GM13976 (cell line): ENCODE data around the gene THOC2.
"Not testable (repeated sequence)": the region's sequence is repeated elsewhere in the genome, so short reads cannot be mapped to it uniquely, and the experiment has no call there.

Source experiments
- DNase-seq: peaks from one replicate; pipeline ENCODE4 v3.0.0; 2012; ENCODE audit warnings: low spot score
- in situ Hi-C: fragments of 300-500 bp; cut with MboI; formaldehyde crosslinking; loops from one replicate; pipeline ENCODE4 v1.12.0; 2022; ENCODE audit warnings: low sequenced_read_pairs, mixed read lengths, inconsistent platforms; ENCODE audit not compliant: unreplicated experiment
- TF ChIP-seq, protein P1 (sequence below): IDR thresholded peaks from 2 replicates; pipeline ENCODE4 v1.5.1; 2012; ENCODE audit warnings: borderline replicate concordance, mild to moderate bottlenecking; ENCODE audit not compliant: insufficient read depth; ENCODE audit errors: extremely low read depth, missing control alignments, control extremely low read depth

Gene THOC2

DNA sequence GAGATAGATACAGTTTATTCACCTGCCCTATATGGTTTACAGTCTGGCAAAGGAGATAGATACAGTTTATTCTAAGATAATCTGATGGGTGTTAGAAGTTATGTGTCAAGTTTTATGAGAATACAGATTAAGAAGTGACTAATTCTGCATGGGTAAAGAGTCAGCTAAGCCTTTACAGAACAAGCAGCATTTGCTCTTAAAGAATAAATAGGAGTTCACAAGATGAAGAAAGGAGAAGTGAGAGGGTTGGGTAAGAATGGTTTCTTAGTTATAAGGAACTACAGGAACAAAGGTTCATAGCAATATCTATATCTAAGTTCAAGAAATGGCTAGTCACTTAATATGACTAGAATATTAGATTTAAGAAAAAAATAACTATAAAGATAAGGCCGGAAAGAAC is 47.6 kb downstream of the THOC2 start:
- DNase-seq = no peak
- TF ChIP-seq, protein P1, sequence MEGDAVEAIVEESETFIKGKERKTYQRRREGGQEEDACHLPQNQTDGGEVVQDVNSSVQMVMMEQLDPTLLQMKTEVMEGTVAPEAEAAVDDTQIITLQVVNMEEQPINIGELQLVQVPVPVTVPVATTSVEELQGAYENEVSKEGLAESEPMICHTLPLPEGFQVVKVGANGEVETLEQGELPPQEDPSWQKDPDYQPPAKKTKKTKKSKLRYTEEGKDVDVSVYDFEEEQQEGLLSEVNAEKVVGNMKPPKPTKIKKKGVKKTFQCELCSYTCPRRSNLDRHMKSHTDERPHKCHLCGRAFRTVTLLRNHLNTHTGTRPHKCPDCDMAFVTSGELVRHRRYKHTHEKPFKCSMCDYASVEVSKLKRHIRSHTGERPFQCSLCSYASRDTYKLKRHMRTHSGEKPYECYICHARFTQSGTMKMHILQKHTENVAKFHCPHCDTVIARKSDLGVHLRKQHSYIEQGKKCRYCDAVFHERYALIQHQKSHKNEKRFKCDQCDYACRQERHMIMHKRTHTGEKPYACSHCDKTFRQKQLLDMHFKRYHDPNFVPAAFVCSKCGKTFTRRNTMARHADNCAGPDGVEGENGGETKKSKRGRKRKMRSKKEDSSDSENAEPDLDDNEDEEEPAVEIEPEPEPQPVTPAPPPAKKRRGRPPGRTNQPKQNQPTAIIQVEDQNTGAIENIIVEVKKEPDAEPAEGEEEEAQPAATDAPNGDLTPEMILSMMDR = no peak
- in situ Hi-C loops = no loop called here

DNA sequence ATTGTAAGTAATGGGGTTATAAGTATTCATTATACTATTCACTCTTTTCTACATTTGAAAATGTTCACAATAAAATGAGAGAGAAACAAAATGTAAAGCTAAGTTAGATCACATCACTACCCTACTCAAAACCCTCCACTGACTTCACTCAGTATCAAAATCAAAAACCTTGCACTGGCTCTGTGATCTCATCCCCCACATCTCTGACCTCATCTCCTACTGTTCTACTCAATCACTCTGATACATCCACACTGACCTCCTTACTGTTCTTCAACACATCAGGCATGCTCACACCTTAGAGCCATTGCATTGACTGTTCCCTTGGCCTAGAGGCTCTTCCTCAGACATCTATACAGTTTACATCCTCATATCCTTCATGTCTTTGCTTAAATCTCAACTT is 50.7 kb downstream of the THOC2 start:
- in situ Hi-C loops = no loop called here
- TF ChIP-seq, protein P1 = no peak
- no peak for DNase-seq

DNA sequence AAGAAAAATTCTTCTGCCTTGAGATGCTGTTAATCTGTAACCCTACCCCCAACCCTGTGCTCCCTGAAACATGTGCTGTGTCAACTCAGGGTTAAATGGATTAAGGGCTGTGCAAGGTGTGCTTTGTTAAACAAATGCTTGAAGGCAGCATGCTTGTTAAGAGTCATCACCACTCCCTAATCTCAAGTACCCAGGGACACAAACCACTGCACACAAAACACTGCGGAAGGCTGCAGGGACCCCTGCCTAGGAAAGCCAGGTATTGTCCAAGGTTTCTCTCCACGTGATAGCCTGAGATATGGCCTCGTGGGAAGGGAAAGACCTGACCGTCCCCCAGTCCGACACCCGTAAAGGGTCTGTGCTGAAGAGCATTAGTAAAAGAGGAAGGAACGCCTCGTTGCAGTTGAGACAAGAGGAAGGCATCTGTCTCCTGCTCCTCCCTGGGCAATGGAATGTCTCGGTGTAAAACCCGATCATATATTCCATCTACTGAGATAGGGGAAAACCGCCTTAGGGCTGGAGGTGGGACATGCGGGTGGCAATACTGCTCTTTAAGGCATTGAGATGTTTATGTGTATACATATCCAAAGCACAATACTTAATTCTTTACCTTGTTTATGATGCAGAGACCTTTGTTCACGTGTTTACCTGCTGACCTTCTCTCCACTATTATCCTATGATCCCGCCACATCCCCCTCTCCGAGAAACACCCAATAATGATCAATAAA is 53.0 kb downstream of the THOC2 start:
- DNase-seq, in situ Hi-C loops: not testable (repeated sequence)

DNA sequence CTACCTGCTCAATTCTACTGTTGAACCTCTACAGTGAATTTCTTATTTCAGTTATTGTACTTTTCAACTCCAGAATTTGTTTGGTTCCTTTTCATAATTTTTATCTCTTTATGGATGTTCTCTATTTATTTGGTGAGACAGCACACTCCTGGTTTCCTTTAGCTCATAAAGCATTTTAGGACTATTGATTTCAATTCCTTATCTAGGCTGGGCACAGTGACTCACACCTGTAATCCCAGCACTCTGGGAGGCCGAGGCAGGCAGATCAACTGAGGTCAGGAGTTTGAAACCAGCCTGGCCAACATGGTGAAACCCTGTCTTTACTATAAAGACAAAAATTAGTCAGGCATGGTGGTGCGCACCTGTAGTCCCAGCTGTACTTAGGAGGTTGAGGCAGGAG is 57.7 kb downstream of the THOC2 start:
- DNase-seq = no peak
- in situ Hi-C loops = no loop called here
- TF ChIP-seq, protein P1 = no peak

DNA sequence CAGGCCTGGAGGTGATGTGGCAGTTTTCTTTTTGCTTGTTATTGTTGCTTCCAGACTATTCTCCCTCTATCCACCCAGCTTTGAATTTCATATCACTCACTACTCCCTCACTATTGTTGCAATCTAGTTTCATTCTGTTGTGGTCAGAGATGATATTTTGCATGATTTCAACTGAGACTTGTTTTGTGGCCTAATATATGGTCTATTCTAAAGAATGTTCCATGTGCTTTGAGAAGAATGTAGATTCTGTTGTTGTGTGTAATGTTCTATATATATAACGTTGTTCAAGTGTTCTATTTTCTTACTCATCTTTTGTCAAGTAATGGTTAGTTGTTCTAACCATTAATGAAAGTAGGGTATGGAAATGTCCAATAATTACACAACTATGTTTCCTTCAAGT is 59.0 kb downstream of the THOC2 start:
- in situ Hi-C loops = no loop called here
- DNase-seq = no peak
- TF ChIP-seq, protein P1 = no peak

DNA sequence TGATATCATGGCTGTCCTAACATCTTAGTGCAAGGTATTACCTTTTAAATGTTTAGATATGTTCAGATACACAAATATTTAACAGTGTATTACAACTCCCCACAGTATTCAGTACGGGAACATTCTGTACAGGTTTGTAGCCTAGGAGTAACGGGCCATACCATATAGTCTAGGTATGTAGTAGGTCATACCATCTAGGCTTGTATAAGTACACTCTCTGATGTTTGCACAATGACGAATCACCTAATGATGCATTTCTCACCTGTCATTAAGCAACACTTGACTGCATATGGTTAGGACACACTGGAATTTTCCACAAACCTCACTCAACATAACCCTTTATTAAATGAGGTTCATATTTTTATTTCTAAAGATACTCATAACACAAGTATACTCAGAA is 67.7 kb downstream of the THOC2 start:
- in situ Hi-C loops = no loop called here
- DNase-seq = no peak
- TF ChIP-seq, protein P1 = no peak

DNA sequence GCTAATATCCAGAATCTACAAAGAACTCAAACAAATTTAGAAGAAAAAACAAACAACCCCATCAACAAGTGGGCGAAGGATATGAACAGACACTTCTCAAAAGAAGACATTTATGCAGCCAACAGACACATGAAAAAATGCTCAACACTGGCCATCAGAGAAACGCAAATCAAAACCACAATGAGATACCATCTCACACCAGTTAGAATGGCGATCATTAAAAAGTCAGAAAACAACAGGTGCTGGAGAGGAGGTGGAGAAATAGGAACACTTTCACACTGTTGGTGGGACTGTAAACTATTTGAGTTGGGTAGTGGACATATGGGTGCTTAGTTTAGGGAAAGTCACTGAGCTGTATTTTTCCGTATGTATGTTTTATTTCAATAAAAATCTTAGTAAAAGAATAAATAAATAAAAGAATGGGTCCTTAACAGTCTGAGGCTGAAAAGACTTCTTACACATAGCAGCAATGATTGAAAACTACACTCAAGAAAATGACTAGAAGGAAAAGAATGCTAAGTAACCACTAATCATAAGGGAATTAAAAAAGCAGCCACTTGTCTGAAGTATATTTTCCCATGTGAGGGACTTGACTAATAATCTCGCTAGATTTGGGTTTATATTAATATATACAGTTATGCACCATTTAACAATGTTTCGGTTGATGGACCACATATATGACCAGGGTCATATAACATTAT is 68.2 kb downstream of the THOC2 start:
- DNase-seq, in situ Hi-C loops: not testable (repeated sequence)

DNA sequence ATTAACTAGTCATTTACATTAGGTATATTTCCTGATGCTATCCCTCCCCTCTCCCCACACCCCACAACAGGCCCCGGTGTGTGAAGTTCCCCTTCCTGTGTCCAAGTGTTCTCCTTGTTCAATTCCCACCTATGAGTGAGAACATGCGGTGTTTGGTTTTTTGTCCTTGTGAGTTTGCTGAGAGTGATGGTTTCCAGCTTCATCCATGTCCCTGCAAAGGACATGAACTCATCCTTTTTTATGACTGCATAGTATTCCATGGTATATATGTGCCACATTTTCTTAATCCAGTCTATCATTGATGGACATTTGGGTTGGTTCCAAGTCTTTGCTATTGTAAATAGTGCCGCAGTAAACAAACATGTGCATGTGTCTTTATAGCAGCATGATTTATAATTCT is 69.1 kb downstream of the THOC2 start:
- in situ Hi-C loops, DNase-seq: not testable (repeated sequence)

DNA sequence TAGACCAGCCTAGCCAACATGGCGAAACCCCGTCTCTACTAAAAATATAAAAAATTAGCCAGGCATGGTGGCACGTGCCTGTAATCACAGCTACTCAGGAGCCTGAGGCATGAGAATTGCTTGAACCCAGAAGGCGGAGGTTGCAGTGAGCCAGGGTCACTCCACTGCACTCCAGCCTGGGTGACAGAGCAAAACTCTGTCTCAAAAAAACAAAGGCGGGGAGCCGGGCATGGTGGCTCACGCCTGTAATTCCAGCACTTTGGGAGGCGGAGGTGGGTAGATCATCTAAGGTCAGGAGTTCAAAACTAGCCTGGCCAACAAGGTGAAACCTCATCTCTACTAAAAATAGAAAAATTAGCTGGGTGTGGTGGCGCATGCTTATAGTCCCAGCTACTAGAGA is 76.3 kb downstream of the THOC2 start:
- DNase-seq, in situ Hi-C loops: not testable (repeated sequence)

DNA sequence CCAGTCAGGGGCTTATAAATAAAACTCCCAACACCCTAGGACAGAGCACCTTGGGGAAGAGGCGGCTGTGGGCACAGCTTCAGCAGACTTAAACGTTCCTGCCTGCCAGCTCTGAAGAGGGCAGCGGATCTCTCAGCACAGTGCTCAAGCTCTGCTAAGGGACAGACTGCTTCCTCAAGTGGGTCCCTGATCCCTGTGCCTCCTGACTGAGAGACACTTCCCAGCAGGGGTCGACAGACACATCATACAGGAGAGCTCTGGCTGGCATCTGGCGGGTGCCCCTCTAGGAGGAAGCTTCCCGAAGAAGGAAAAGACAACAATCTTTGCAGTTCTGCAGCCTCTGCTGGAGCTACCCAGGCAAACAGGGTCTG is 84.1 kb downstream of the THOC2 start:
- in situ Hi-C loops, DNase-seq: not testable (repeated sequence)
